ENCODE results near the gene NMRK2. TPM values are rescaled to one million over a fixed set of nuclear protein-coding genes. Genes with fewer than 3 reads are reported as not detected.
A peak's percentile ranks its signal among the peaks of the same experiment; 100 is the strongest.

Gene NMRK2
- total RNA-seq, 1 donor: not detected

DNA sequence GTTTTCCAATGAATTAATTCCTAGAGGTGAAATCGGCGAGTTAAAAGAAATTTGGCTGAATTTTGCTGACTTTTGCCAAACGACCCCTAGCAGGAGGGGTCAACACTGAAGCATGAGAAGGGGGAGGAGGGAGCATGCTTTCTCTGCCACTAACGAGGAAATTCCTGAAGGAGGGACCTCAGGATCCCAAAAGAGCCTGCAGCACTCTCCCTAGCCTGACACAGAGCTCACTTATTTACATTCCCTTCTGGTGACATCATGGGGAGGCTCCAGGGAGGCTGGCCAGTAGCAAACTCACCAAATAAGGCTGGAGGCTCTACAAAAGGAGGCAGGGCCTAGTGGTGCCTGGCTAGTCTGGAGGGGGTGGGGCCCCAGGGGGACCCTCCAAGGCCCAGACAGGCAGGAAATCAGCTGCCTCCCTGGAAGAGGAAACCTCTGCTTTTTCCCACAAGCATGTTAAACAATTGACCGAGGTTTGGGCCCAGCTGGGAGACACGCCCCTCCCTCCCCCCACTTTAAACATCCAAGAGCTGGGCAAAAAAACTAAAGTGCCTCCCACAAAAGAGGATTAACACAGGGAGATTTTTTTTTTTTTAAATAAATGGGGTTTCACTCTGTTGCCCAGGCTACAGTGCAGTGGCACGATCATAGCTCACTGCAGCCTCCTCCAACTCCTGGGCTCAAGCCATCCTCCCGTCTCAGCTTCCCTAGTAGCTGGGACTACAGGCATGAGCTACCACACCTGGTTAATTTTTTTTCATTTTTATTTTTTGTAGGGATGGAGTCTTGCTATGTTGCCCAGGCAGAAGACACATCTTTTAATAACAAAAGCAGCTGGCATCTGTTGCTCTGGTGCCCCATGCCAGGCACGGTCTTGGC, 35.9 kb downstream of the NMRK2 start:
- TF ChIP-seq, protein P1, sequence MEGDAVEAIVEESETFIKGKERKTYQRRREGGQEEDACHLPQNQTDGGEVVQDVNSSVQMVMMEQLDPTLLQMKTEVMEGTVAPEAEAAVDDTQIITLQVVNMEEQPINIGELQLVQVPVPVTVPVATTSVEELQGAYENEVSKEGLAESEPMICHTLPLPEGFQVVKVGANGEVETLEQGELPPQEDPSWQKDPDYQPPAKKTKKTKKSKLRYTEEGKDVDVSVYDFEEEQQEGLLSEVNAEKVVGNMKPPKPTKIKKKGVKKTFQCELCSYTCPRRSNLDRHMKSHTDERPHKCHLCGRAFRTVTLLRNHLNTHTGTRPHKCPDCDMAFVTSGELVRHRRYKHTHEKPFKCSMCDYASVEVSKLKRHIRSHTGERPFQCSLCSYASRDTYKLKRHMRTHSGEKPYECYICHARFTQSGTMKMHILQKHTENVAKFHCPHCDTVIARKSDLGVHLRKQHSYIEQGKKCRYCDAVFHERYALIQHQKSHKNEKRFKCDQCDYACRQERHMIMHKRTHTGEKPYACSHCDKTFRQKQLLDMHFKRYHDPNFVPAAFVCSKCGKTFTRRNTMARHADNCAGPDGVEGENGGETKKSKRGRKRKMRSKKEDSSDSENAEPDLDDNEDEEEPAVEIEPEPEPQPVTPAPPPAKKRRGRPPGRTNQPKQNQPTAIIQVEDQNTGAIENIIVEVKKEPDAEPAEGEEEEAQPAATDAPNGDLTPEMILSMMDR (IDR thresholded peaks at IDR 0.05; ENCODE audit: insufficient read depth, low read length): no peak
- H3K4me3 ChIP-seq (ENCODE audit: low read depth, low read length): peak overlapping the region; percentile 97
- peak; percentile 99 for DNase-seq (ENCODE audit: low read depth)

DNA sequence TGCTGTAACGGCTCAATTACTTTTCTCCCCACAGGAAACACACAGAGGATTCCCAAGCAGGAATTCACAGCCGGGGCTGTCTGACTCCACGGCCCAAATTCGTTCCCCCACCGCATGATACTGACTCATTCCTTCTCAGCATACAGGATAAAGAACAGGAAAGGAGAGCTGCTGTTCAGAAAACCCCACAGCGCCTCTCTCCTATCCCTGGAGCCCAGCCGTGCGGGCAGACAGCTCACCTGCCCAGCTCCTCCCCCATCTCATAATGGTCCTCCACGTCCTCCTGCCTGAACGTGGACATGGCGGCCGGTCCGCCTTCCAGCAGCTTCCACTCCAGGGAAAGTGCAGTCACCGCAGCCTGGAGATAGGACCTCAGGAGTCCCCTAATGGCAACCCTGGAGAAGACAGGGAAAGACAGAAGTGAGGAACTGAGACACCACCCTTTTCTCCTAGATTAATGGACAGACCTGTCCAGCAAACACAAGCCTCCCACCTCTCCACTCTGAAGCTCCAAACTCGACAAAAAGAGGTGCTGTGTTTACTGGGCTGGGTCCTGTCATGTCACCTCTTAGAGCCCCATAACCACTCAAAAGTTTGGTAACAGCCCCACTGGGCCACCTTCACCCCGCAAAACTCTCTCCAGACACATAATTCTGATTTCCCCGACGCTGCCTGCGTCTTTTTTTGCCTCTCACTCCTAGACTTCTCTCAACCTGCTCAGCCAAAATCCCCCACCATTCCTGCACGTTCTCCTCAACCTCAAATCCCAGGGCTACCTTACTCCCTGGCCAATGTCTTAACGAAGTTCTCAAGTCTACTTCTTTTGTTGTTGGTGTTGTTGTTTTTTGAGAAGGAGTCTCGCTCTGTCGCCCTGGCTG, 36.8 kb downstream of the NMRK2 start:
- TF ChIP-seq, protein P1 (IDR thresholded peaks at IDR 0.05; ENCODE audit: insufficient read depth, low read length): peak; percentile 31
- DNase-seq (ENCODE audit: low read depth): peak; percentile 78

DNA sequence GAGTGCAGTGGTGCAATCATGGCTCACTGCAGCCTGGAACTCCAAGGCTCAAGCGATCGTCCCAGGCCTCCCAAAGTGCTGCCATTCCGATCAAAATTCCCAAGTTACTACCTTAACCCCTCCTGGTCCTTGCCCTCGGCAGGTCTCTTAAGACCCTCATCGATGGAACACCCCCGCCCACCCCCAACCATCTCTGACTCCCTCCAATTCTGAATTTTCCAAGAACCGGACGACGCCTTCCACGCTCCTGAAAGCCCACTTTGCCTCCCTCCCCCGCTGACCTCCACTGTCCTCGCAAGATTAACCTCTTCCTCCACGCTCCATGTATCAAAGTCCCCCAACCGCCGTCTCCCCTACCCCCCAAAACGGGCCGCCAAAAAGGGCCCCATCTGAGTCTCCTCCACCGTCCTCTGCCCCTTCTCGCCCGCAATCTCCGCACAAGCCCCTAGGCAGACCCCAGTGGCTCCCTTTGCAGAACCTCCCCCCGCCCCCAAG, 37.5 kb downstream of the NMRK2 start:
- TF ChIP-seq, protein P1 (IDR thresholded peaks at IDR 0.05; ENCODE audit: insufficient read depth, low read length): no peak
- DNase-seq (ENCODE audit: low read depth): no peak
- H3K4me3 ChIP-seq (ENCODE audit: low read depth, low read length): peak overlapping the region; percentile 97

More for the DNA sequence above, 36.8 kb downstream of the NMRK2 start:
- H3K4me3 ChIP-seq (ENCODE audit: low read depth, low read length): peak overlapping the region; percentile 97

DNA sequence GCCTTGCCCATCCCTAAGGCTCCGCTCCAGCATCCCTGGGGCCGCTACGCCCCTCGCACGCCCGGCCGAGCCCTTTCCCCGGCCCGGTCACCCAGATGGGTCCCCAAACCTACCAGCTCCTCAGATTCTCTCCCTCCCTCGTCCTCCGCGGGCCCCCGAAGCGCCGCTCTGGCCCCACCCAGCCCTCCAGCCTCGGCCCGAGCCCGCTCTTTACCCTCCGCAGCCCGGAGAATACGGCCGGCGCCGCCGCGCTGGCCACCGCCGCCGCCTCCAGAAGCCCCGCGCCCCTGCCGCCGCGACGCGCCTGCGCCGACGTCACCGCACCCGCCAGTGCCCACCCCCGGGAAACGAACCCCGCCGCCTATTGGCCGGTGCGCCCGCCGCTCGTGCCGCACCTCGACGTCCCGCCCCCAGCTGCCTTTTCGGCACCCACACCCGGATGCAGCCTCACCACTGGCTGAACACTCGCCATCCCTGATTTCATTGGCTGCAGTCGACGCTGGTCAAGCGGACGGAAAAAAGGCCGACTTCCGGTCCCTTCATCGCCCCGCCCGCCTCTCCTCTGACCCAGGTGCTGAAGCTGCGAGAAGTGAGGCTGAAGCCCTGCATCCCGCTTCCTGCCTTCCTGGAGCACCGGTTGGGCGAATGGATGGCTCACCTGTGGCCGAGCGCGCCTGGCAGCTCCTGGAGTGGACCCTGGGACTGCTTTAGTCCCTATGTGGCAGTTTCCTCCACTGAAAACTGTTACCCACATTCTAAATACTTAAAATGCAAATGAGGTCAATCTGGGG, 38.1 kb downstream of the NMRK2 start, which contains the start of gene DAPK3:
Gene DAPK3 (minus strand): TSS at position 292 of the 791 bp plus-strand sequence. CDS start 1,364 bp downstream, outside the sequence.
- DNase-seq (ENCODE audit: low read depth): peak; percentile 97
- peak within 1 kb of the TSS; percentile 97 for H3K4me3 ChIP-seq (ENCODE audit: low read depth, low read length)
- TF ChIP-seq, protein P1 (IDR thresholded peaks at IDR 0.05; ENCODE audit: insufficient read depth, low read length): no peak

DNA sequence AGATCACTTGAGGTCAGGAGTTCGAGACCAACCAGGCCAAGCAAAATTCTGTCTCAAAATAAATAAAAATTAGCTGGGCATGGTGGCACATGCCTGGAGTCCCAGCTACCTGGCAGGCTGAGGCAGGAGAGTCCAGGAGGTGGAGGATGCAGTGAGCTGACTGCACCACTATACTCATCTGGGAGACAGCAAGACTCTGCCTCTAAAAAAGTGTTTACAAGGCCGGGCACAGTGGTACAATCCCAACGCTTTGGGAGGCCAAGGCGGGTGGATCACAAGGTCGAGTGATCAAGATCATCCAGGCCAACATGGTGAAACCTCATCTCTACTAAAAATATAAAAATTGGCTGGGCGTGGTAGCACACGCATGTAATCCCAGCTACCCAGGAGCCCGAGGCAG, 42.3 kb downstream of the NMRK2 start:
- no peak for DNase-seq (ENCODE audit: low read depth)
- TF ChIP-seq, protein P1 (IDR thresholded peaks at IDR 0.05; ENCODE audit: insufficient read depth, low read length): no peak
- no peak overlapping the region for H3K4me3 ChIP-seq (ENCODE audit: low read depth, low read length)

DNA sequence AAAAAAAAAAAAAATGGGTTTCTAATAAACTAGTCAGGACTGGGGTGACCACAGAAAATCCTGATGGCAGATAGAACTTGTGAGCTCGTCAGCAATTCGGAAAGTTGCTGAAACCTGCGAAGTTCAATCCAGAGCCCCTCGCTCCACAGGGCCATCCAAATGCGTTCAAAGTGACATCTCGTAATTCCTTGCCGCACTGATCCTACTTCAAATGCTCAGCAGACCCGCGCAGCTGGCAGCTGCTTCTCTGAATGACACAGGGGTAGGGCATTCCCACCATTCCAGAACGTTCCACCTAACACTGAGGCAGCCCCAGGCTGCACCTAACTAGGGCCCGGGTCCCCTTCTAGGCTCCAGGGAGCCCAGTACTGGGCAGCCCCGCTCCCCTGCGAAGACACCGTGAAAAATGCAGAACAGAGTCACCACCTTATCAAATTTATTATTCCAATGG, 42.8 kb downstream of the NMRK2 start:
- DNase-seq (ENCODE audit: low read depth): no peak
- TF ChIP-seq, protein P1 (IDR thresholded peaks at IDR 0.05; ENCODE audit: insufficient read depth, low read length): no peak
- no peak overlapping the region for H3K4me3 ChIP-seq (ENCODE audit: low read depth, low read length)

All from fibroblast of the aortic adventitia (primary cell).